ENCODE results near the gene TOMM6.

TOMM6 gene

GRCh38 chr6:41756354-41756753 is 31.1 kb upstream of the TOMM6 start:
- no peak overlapping the region for H3K4me3 ChIP-seq (ENCODE audit: insufficient read depth, low read length, poor library complexity, severe bottlenecking)
- no peaks in the 10 kb centered on the region for H3K36me3 ChIP-seq (ENCODE audit: low read length)
- H2AFZ ChIP-seq (ENCODE audit: low read depth, low read length, severe bottlenecking), result no peak overlapping the region
- H3K9me2 ChIP-seq (replicated peaks; ENCODE audit: insufficient read depth, low read length), result no peaks in the 10 kb centered on the region
- H3K9me3 ChIP-seq (ENCODE audit: insufficient read depth, low read length), result no peaks in the 10 kb centered on the region
- H3K27ac ChIP-seq (ENCODE audit: low read depth, low read length), result no peak overlapping the region
- H3K79me2 ChIP-seq (ENCODE audit: insufficient read depth, low read length), result no peaks in the 10 kb centered on the region
- H4K20me1 ChIP-seq (ENCODE audit: low read depth, low read length), result no peaks in the 10 kb centered on the region
- no peak overlapping the region for H3K9ac ChIP-seq (ENCODE audit: low read length)
- no peak for TF ChIP-seq EZH2phosphoT487 (conservative IDR thresholded peaks at IDR 0.05; ENCODE audit: low read length)
- TF ChIP-seq CTCF (IDR thresholded peaks at IDR 0.05; ENCODE audit: insufficient read depth, low read length, poor library complexity, severe bottlenecking), result no peak
- no peaks in the 10 kb centered on the region for H3F3A ChIP-seq (ENCODE audit: insufficient read depth)
- no peaks in the 10 kb centered on the region for H3K27me3 ChIP-seq (ENCODE audit: low read length)
- H3K4me2 ChIP-seq (ENCODE audit: low read depth, low read length, poor library complexity, severe bottlenecking), result no peak overlapping the region

GRCh38 chr6:41757271-41757670 is 30.2 kb upstream of the TOMM6 start:
- Histone ChIP-seq H2AFZ (ENCODE audit: low read depth, low read length, severe bottlenecking) (no peak overlapping the region), H3K9ac (ENCODE audit: low read length) (no peak overlapping the region), H3K9me2 (replicated peaks; ENCODE audit: insufficient read depth, low read length) (no peaks in the 10 kb centered on the region), H3K79me2 (ENCODE audit: insufficient read depth, low read length) (no peaks in the 10 kb centered on the region), H4K20me1 (ENCODE audit: low read depth, low read length) (no peaks in the 10 kb centered on the region), H3F3A (ENCODE audit: insufficient read depth) (no peaks in the 10 kb centered on the region), H3K9me3 (ENCODE audit: insufficient read depth, low read length) (no peaks in the 10 kb centered on the region), H3K27ac (ENCODE audit: low read depth, low read length) (no peak overlapping the region), H3K4me2 (ENCODE audit: low read depth, low read length, poor library complexity, severe bottlenecking) (no peak overlapping the region), H3K36me3 (ENCODE audit: low read length) (no peaks in the 10 kb centered on the region), H3K27me3 (ENCODE audit: low read length) (no peaks in the 10 kb centered on the region), H3K4me3 (ENCODE audit: insufficient read depth, low read length, poor library complexity, severe bottlenecking) (no peak overlapping the region)
- no peak for TF ChIP-seq EZH2phosphoT487 (conservative IDR thresholded peaks at IDR 0.05; ENCODE audit: low read length)
- TF ChIP-seq CTCF (IDR thresholded peaks at IDR 0.05; ENCODE audit: insufficient read depth, low read length, poor library complexity, severe bottlenecking), result no peak

GRCh38 chr6:41757931-41758640 is 29.4 kb upstream of the TOMM6 start:
- Histone ChIP-seq H2AFZ (ENCODE audit: low read depth, low read length, severe bottlenecking) (no peak overlapping the region), H3K4me2 (ENCODE audit: low read depth, low read length, poor library complexity, severe bottlenecking) (no peak overlapping the region), H3K9me3 (ENCODE audit: insufficient read depth, low read length) (no peaks in the 10 kb centered on the region), H3K9me2 (replicated peaks; ENCODE audit: insufficient read depth, low read length) (no peaks in the 10 kb centered on the region), H3K79me2 (ENCODE audit: insufficient read depth, low read length) (no peaks in the 10 kb centered on the region), H3K27me3 (ENCODE audit: low read length) (no peaks in the 10 kb centered on the region), H3F3A (ENCODE audit: insufficient read depth) (no peaks in the 10 kb centered on the region), H4K20me1 (ENCODE audit: low read depth, low read length) (no peaks in the 10 kb centered on the region), H3K27ac (ENCODE audit: low read depth, low read length) (no peak overlapping the region), H3K4me3 (ENCODE audit: insufficient read depth, low read length, poor library complexity, severe bottlenecking) (no peak overlapping the region), H3K9ac (ENCODE audit: low read length) (no peak overlapping the region), H3K36me3 (ENCODE audit: low read length) (no peaks in the 10 kb centered on the region)
- TF ChIP-seq EZH2phosphoT487 (conservative IDR thresholded peaks at IDR 0.05; ENCODE audit: low read length) (no peak), CTCF (IDR thresholded peaks at IDR 0.05; ENCODE audit: insufficient read depth, low read length, poor library complexity, severe bottlenecking) (no peak)

Data from SU-DHL-6 (cell line).